Esophagus muscularis mucosa (tissue), 4 donors: ENCODE measurements around the gene CHN1. TPM values are rescaled to one million over a fixed set of nuclear protein-coding genes. Genes with fewer than 3 reads are reported as not detected.
A peak's percentile ranks its signal among the peaks of the same experiment; 100 is the strongest.

Experiments
- DNase-seq: peaks from one replicate; pipeline ENCODE4 v3.0.0-alpha.2; 2017; ENCODE audit errors: extremely low spot score
- H3K27ac ChIP-seq, 4 donors: fragments of 200-600 bp; sonication (generic); replicated peaks in 1 of 4; 1 replicate in 3 of 4; 2 replicates in 1 of 4; pipeline ENCODE4 v1.5.1; 2016 to 2019; ENCODE audit warnings: mild to moderate bottlenecking in 1 of 4
- H3K27me3 ChIP-seq, 4 donors: fragments of 200-600 bp; sonication (generic); one replicate each; pipeline versions ENCODE4 v1.5.1 to v1.6.0; 2016 to 2019
- H3K36me3 ChIP-seq, 4 donors: fragments of 200-600 bp; sonication (generic); one replicate each; pipeline ENCODE4 v1.5.1; 2016 to 2019
- H3K4me1 ChIP-seq, 4 donors: fragments of 200-600 bp; sonication (generic); one replicate each; pipeline ENCODE4 v1.5.1; 2016 to 2019
- H3K4me3 ChIP-seq, 4 donors: fragments of 200-600 bp; sonication (generic); 1 replicate in 2 of 4; 2 replicates in 2 of 4; pipeline ENCODE4 v1.5.1; 2016 to 2019; ENCODE audit warnings: mild to moderate bottlenecking in 4 of 4, moderate library complexity in 1 of 4
- H3K9me3 ChIP-seq, 4 donors: fragments of 200-600 bp; sonication (generic); 1 replicate in 3 of 4; 2 replicates in 1 of 4; pipeline ENCODE4 v1.5.1; 2016 to 2019
- CTCF ChIP-seq, 3 experiments: fragments of 200-600 bp in 2 of 3; fragments of 450-650 bp in 1 of 3; sonication (generic) in 2 of 3; IDR thresholded peaks; one replicate each; pipeline ENCODE4 v1.5.1; 2017 to 2019; ENCODE audit warnings: antibody characterized with exemption in 3 of 3, mild to moderate bottlenecking in 2 of 3, moderate library complexity in 1 of 3
- EP300 ChIP-seq: sonication (generic); formaldehyde crosslinking; IDR thresholded peaks from one replicate; pipeline ENCODE4 v1.6.1; 2017; ENCODE audit warnings: antibody characterized with exemption
- POLR2A ChIP-seq: fragments of 450-650 bp; IDR thresholded peaks from one replicate; pipeline ENCODE4 v1.6.1; 2017; ENCODE audit warnings: antibody characterized with exemption, moderate library complexity, mild to moderate bottlenecking, low read depth
- POLR2AphosphoS5 ChIP-seq, 2 donors: sonication (generic); formaldehyde crosslinking; IDR thresholded peaks; one replicate each; pipeline ENCODE4 v1.6.1; 2017; ENCODE audit warnings: antibody characterized with exemption in 2 of 2
- WGBS: methylation state at CpG from one replicate; pipeline ENCODE4 v1.1.5; 2018; 5-methylcytosine and 5-hydroxymethylcytosine counted together
- intact Hi-C: fragments of 100-400 bp; cut with DNase I; formaldehyde crosslinking; loops from one replicate; pipeline ENCODE4 v1.15.1; 2023
- total RNA-seq, 4 donors: library from RNA; depleted of rRNA; stranded (reverse); fragments of >200 nt; gene quantifications; one replicate each; pipeline versions ENCODE4 v1.1.0 to v1.2.1, GENCODE V29; 2016

CHN1 gene
- total RNA-seq, 4 donors from 2014 or later, result 23.2 to 32.3 (median 29.8) TPM

DNA sequence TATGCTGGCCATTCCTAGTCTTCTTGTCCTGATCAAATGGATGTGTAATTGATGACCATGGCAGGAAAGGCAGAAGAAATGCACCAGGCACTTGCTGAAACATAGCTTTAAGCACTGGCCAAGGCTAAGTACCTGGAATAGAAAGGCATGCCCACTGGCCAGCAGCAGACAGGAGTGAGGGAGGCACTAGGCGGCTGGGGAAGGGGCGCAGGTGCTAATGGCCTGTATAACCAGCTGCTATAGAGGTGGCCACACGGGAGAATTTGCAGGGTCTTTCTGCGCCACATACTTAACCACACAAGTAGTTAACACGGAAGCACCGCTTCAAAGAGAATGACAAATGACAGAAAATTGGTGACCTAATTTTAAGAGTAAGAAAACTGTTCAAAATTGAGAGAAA is 174.6 kb downstream of the CHN1 start:
- no peak overlapping the region for H3K4me3 ChIP-seq
- DNase-seq, result no peak
- no peaks in the 10 kb centered on the region for H3K36me3 ChIP-seq
- TF ChIP-seq CTCF (IDR thresholded peaks at IDR 0.05) (no peak), POLR2A (no peak)
- H3K9me3 ChIP-seq, result no peaks in the 10 kb centered on the region
- no peaks in the 10 kb centered on the region for H3K27me3 ChIP-seq
- WGBS, result 98% methylated on average over 5 of the region's 6 CpGs
- peaks cover 23 to 43% (median 38%) of the 10 kb centered on the region in 4 donors for H3K4me1 ChIP-seq
- intact Hi-C loops, result no loop called here
- H3K27ac ChIP-seq, result no peak overlapping the region

DNA sequence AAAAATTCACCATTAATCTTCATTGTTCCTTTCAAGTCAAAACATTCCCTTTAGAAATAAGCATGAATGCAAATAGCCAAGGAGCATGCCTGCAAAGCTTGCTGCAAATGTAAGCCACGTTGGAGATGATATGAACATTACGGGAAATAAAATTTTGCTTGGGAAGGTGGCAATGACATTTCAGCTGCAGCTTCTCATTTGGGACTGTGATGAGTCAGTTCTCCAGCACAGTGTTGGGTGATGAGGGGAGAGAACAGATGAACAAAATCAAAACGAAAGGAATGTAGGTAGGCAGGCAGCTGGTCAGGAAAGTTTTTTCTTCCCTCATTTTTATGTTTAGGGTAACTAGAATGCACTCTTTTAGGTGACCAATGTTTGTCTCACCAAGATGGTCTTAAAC is 175.6 kb downstream of the CHN1 start:
- Histone ChIP-seq H3K4me1 (peaks cover 23 to 43% (median 38%) of the 10 kb centered on the region in 4 donors), H3K27me3 (no peaks in the 10 kb centered on the region), H3K27ac (no peak overlapping the region), H3K4me3 (no peak overlapping the region), H3K9me3 (no peaks in the 10 kb centered on the region), H3K36me3 (no peaks in the 10 kb centered on the region)
- no peak for DNase-seq
- intact Hi-C loops, result no loop called here
- WGBS, result 41% methylated on average over 3 of the region's 3 CpGs
- no peak for TF ChIP-seq POLR2AphosphoS5 (IDR thresholded peaks at IDR 0.05)
- no peak for TF ChIP-seq CTCF (IDR thresholded peaks at IDR 0.05)
- no peak for TF ChIP-seq EP300
- TF ChIP-seq POLR2A, result no peak

- no peak overlapping the region for H3K4me3 ChIP-seq
- intact Hi-C loops, result no loop called here
- H3K4me1 ChIP-seq, result peaks cover 23 to 43% (median 38%) of the 10 kb centered on the region in 4 donors
- no peaks in the 10 kb centered on the region for H3K27me3 ChIP-seq
- no peak for TF ChIP-seq POLR2A
- TF ChIP-seq POLR2AphosphoS5 (IDR thresholded peaks at IDR 0.05), result no peak
- no peak for TF ChIP-seq CTCF (IDR thresholded peaks at IDR 0.05)
- no peak for TF ChIP-seq EP300
- DNase-seq, result no peak
- WGBS, result 45% methylated on average over 9 of the region's 9 CpGs
- peaks cover 0 to under 1% (median 0%) of the 10 kb centered on the region in 4 donors for H3K36me3 ChIP-seq
- no peaks in the 10 kb centered on the region for H3K9me3 ChIP-seq
- peak overlapping the region; percentile 24 to 65 (median 45) for H3K27ac ChIP-seq
Observed at GRCh38 chr2:174827371-174828369, 177.5 kb downstream of the CHN1 start.

- H3K27me3 ChIP-seq, result no peaks in the 10 kb centered on the region
- TF ChIP-seq EP300, result no peak
- H3K27ac ChIP-seq, result peak overlapping the region in 1 of 4 donors; percentile 65
- no peaks in the 10 kb centered on the region for H3K9me3 ChIP-seq
- WGBS, result 34% methylated on average over 2 of the region's 2 CpGs
- intact Hi-C loops, result no loop called here
- H3K4me1 ChIP-seq, result peaks cover 23 to 43% (median 38%) of the 10 kb centered on the region in 4 donors
- H3K4me3 ChIP-seq, result no peak overlapping the region
- DNase-seq, result no peak
- H3K36me3 ChIP-seq, result peaks cover 0 to 10% (median 0%) of the 10 kb centered on the region in 4 donors
Observed at GRCh38 chr2:174826051-174826450, 179.1 kb downstream of the CHN1 start.

- no peak overlapping the region for H3K27ac ChIP-seq
- H3K9me3 ChIP-seq, result no peaks in the 10 kb centered on the region
- TF ChIP-seq EP300 (no peak), CTCF (IDR thresholded peaks at IDR 0.05) (no peak), POLR2A (no peak), POLR2AphosphoS5 (IDR thresholded peaks at IDR 0.05) (no peak)
- peaks cover 0 to 18% (median 0%) of the 10 kb centered on the region in 4 donors for H3K36me3 ChIP-seq
- DNase-seq, result no peak
- H3K4me3 ChIP-seq, result no peak overlapping the region
- H3K4me1 ChIP-seq, result peaks cover 23 to 34% (median 32%) of the 10 kb centered on the region in 4 donors
- intact Hi-C loops, result no loop called here
- no peaks in the 10 kb centered on the region for H3K27me3 ChIP-seq
Observed at GRCh38 chr2:174824068-174824467, 181.1 kb downstream of the CHN1 start.
